HEK293 (cell line): ENCODE measurements around the gene MYH7B.

Experiments
- CTCF ChIP-seq: fragments of 450-650 bp; formaldehyde crosslinking; IDR thresholded peaks from 2 replicates; pipeline ENCODE4 v1.5.1; 2016; ENCODE audit warnings: missing biosample characterization, missing genetic modification characterization
- ZNF174 ChIP-seq: fragments of 450-650 bp; formaldehyde crosslinking; IDR thresholded peaks from 2 replicates; pipeline ENCODE4 v1.5.0; 2017; ENCODE audit warnings: missing biosample characterization, mild to moderate bottlenecking, missing genetic modification characterization
- ZNF274 ChIP-seq, 2 experiments: fragments of 200-500 bp in 1 of 2; fragments of 450-650 bp in 1 of 2; sonication (Bioruptor generic) in 1 of 2; formaldehyde crosslinking in 1 of 2; IDR thresholded peaks; 2 replicates each; pipeline versions ENCODE4 v1.5.1 to v1.6.1; 2014 to 2016; ENCODE audit warnings: borderline replicate concordance in 1 of 2, inconsistent platforms in 1 of 2, low read length in 1 of 2, missing biosample characterization in 1 of 2, missing genetic modification characterization in 1 of 2
- ZNF350 ChIP-seq: fragments of 450-650 bp; formaldehyde crosslinking; IDR thresholded peaks from 2 replicates; pipeline ENCODE4 v1.5.0; 2017; ENCODE audit warnings: missing biosample characterization, mild to moderate bottlenecking, missing genetic modification characterization
- ZNF529 ChIP-seq: fragments of 450-650 bp; formaldehyde crosslinking; IDR thresholded peaks from 2 replicates; pipeline ENCODE4 v1.5.1; 2017; ENCODE audit warnings: missing genetic modification characterization, missing biosample characterization; ENCODE audit not compliant: insufficient replicate concordance
- ZNF623 ChIP-seq: fragments of 450-650 bp; formaldehyde crosslinking; IDR thresholded peaks from 2 replicates; pipeline ENCODE4 v1.5.1; 2016; ENCODE audit warnings: missing biosample characterization, missing genetic modification characterization
- TF ChIP-seq, protein P1 (sequence below): fragments of 450-650 bp; formaldehyde crosslinking; IDR thresholded peaks from 2 replicates; pipeline ENCODE4 v1.5.1; 2016; ENCODE audit warnings: missing biosample characterization, missing genetic modification characterization, low read depth

DNA sequence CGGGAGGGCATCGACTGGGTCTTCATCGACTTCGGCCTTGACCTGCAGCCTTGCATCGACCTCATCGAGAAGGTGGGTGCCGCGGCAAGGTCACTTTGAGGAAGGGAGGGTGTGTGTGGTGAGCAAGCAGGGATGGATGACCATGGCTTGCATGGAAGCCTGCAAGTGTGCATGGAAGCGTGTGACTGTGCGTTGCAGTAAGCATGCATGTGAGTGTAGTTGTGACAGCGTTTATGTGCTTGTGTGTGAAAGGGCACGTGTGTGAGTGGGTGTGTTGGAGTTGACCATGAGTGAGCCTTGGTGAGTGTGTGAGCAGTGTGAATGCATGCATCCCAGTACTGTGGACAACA lies 32.5 kb downstream of the MYH7B start:
- TF ChIP-seq CTCF (no peak), ZNF350 (no peak), ZNF623 (tag by site-specific recombination) (no peak), ZNF274 (IDR thresholded peaks at IDR 0.05; ENCODE audit: low read length) (no peak), ZNF274 (tag by site-specific recombination; IDR thresholded peaks at IDR 0.05; ENCODE audit: borderline replicate concordance) (no peak), ZNF174 (tag by site-specific recombination) (no peak), ZNF529 (tag by site-specific recombination) (no peak)
- TF ChIP-seq, protein P1, sequence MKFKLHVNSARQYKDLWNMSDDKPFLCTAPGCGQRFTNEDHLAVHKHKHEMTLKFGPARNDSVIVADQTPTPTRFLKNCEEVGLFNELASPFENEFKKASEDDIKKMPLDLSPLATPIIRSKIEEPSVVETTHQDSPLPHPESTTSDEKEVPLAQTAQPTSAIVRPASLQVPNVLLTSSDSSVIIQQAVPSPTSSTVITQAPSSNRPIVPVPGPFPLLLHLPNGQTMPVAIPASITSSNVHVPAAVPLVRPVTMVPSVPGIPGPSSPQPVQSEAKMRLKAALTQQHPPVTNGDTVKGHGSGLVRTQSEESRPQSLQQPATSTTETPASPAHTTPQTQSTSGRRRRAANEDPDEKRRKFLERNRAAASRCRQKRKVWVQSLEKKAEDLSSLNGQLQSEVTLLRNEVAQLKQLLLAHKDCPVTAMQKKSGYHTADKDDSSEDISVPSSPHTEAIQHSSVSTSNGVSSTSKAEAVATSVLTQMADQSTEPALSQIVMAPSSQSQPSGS (tag by site-specific recombination): no peak
